Retinal pigment epithelial cell (primary cell): ENCODE measurements around the gene SPRN.

ENCODE experiments used
- DNase-seq: peaks from one replicate; pipeline ENCODE4 v3.0.0-alpha.2; 2010; ENCODE audit warnings: low read depth
- H3K4me3 ChIP-seq: 2 replicates; pipeline ENCODE4 v1.5.1; 2011; ENCODE audit warnings: mild to moderate bottlenecking, low read length, control low read depth, moderate library complexity
- TF ChIP-seq, protein P1 (sequence below): conservative IDR thresholded peaks from 2 replicates; pipeline ENCODE4 v1.5.1; 2011; ENCODE audit warnings: low read depth, low read length, control low read depth, inconsistent platforms

SPRN gene

DNA sequence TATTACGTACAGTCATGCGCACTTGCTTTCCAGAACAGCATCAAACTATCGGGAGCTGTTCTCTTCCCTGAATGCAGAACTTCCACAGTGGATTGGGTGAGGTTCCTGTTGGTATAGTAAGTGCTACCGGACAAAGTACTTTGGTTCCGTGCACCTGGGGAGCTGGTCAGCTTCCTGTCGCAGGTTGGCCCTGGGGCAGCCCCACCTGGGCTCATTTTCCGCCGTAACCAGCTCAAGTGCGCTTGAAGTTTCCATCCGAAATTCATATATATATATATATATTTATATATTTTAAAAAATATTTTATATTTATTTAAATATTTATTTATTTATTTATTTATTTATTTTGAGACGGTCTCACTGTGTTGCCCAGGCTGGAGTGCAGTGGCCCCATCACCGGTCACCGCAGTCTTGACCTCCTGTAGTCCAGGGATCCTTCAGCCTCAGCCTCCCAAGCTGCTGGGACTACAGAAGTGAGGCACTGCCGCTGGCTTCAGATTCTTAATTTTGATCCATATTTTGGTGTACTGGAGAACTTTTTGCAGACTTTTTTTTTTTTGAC is 35.9 kb upstream of the SPRN start:
- H3K4me3 ChIP-seq, result no peak overlapping the region
- TF ChIP-seq, protein P1, sequence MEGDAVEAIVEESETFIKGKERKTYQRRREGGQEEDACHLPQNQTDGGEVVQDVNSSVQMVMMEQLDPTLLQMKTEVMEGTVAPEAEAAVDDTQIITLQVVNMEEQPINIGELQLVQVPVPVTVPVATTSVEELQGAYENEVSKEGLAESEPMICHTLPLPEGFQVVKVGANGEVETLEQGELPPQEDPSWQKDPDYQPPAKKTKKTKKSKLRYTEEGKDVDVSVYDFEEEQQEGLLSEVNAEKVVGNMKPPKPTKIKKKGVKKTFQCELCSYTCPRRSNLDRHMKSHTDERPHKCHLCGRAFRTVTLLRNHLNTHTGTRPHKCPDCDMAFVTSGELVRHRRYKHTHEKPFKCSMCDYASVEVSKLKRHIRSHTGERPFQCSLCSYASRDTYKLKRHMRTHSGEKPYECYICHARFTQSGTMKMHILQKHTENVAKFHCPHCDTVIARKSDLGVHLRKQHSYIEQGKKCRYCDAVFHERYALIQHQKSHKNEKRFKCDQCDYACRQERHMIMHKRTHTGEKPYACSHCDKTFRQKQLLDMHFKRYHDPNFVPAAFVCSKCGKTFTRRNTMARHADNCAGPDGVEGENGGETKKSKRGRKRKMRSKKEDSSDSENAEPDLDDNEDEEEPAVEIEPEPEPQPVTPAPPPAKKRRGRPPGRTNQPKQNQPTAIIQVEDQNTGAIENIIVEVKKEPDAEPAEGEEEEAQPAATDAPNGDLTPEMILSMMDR, result no peak
- no peak for DNase-seq

GRCh38 chr10:133459454-133460207 is 35.2 kb upstream of the SPRN start:
- DNase-seq, result no peak
- TF ChIP-seq, protein P1, result no peak
- H3K4me3 ChIP-seq, result no peak overlapping the region

DNA sequence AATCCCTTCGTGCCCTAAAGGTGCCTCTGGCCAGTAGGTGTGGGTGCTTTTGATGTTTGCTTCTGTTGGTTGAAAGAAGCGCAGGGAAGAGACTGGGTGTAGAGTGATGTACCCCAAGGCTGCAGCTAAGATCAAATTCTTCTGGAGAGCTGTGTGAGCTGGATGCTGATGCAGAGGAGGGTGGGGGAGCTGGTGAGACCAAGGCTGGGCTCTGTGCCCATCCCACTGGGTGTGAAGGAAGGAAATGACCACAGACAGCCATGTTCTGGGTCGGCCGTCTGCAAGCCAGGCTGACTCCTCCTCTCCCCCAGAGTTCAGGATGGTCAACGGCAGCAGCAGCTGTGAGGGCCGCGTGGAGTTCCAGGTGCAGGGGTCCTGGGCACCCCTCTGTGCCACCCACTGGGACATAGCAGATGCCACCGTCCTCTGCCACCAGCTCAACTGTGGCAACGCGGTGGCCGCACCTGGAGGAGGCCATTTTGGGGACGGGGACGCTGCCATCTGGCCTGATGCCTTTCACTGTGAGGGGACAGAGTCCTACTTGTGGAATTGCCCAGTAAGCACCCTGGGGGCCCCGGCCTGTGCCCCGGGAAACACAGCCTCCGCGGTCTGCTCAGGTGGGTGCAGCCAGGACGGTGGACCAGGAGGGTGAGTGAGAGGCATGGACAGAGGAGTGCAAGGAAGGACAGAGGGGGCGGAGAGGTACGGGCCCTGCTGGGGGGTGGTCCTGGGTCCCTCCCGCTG is 34.5 kb upstream of the SPRN start:
- H3K4me3 ChIP-seq, result no peak overlapping the region
- DNase-seq, result no peak
- TF ChIP-seq, protein P1, result no peak

DNA sequence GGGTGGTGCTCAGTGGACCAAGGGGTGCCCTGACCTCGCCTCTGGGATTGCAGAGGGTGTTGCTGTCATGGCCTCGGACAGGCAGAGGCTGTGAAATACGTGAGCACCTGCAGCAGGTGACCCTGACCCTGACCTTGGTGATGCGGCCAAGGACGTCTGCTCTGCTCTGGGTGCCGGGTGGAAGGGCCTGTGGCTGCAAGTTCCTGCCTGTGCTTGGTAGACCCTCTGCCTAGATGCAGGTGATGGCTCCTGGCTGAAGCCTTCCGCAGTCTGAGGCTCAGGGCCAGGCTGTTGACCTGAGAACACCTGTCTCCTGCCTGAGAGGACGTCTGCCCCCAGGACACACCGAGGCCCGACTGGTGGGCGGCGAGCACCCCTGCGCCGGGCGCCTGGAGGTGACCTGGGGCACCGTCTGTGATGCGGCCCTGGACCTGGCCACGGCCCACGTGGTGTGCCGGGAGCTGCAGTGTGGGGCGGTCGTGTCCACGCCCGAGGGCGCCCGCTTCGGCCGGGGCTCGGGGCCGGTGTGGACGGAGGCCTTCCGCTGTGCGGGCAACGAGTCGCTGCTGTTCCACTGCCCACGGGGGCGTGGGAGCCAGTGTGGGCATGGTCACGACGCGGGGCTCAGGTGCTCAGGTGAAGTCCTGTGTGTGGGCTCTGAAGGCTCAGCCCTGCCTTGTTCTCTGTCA is 33.7 kb upstream of the SPRN start:
- DNase-seq, result no peak
- TF ChIP-seq, protein P1, result no peak
- no peak overlapping the region for H3K4me3 ChIP-seq

GRCh38 chr10:133457100-133457841 is 32.8 kb upstream of the SPRN start:
- no peak overlapping the region for H3K4me3 ChIP-seq
- DNase-seq, result no peak
- TF ChIP-seq, protein P1, result no peak

GRCh38 chr10:133456041-133456951 is 31.9 kb upstream of the SPRN start:
- no peak for DNase-seq
- TF ChIP-seq, protein P1, result no peak
- H3K4me3 ChIP-seq, result no peak overlapping the region
